NB4 (cell line): Measurements from ENCODE around the gene LYSMD2.

Source experiments
- DNase-seq: peaks from one replicate; pipeline ENCODE4 v3.0.0; 2010; ENCODE audit warnings: low read depth
- H3K4me3 ChIP-seq: one replicate; pipeline ENCODE4 v1.5.1; 2011; ENCODE audit warnings: mild to moderate bottlenecking, low read depth, low read length, moderate library complexity
- MYC ChIP-seq: IDR thresholded peaks from 2 replicates; pipeline ENCODE4 v1.6.1; 2011; ENCODE audit warnings: low read depth, low read length
- POLR2A ChIP-seq: IDR thresholded peaks from 2 replicates; pipeline ENCODE4 v1.6.1; 2011; ENCODE audit warnings: mild to moderate bottlenecking; ENCODE audit not compliant: insufficient read length; ENCODE audit errors: extremely low read depth
- TF ChIP-seq, protein P1 (sequence below): IDR thresholded peaks from 2 replicates; pipeline ENCODE4 v1.6.1; 2011; ENCODE audit warnings: low read depth, low read length
- TF ChIP-seq, protein P2 (sequence below): IDR thresholded peaks from one replicate; pipeline ENCODE4 v1.5.1; 2012; ENCODE audit warnings: low read depth, low read length

LYSMD2 gene

DNA sequence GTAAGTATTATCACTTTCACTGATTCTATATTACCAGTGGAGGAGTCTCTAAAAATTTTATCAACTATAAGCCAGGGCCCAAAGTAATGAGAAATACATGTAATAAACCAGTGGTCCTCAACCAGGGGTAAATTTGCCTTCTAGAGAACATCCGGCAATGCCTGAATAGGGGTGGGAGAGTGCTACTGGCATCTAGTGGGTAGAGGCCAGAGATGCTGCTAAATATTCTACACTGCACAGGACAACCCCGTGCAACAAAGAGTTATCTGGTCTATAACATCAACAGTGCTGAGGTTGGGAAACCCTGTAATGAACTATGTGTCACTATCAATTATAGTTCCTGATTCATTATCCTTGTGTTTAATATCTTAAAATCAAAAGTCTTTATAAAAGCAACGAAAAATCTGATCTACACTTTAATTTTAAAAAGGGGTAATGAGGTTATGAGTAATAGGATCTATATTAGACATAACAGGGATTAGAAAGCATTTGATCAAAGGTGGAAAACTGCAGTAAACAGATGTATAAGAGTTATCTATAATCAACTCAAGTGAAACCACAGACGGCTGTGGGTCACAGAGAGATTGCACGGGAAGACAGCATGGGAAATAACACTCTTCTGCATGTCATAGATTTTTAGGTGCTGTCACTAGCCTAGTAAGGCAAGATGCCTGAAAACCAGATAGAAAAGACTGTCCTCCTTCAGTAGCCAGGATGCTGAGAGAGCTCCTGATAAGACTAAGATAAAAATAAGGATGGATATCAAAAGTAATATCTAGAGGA is 2.0 kb downstream of the LYSMD2 start:
- DNase-seq: peak; percentile 57
- peak overlapping the region; percentile 90 for H3K4me3 ChIP-seq
- TF ChIP-seq, protein P1, sequence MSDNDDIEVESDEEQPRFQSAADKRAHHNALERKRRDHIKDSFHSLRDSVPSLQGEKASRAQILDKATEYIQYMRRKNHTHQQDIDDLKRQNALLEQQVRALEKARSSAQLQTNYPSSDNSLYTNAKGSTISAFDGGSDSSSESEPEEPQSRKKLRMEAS: no peak
- TF ChIP-seq, protein P2, sequence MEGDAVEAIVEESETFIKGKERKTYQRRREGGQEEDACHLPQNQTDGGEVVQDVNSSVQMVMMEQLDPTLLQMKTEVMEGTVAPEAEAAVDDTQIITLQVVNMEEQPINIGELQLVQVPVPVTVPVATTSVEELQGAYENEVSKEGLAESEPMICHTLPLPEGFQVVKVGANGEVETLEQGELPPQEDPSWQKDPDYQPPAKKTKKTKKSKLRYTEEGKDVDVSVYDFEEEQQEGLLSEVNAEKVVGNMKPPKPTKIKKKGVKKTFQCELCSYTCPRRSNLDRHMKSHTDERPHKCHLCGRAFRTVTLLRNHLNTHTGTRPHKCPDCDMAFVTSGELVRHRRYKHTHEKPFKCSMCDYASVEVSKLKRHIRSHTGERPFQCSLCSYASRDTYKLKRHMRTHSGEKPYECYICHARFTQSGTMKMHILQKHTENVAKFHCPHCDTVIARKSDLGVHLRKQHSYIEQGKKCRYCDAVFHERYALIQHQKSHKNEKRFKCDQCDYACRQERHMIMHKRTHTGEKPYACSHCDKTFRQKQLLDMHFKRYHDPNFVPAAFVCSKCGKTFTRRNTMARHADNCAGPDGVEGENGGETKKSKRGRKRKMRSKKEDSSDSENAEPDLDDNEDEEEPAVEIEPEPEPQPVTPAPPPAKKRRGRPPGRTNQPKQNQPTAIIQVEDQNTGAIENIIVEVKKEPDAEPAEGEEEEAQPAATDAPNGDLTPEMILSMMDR: peak; percentile 20
- no peak for TF ChIP-seq MYC

DNA sequence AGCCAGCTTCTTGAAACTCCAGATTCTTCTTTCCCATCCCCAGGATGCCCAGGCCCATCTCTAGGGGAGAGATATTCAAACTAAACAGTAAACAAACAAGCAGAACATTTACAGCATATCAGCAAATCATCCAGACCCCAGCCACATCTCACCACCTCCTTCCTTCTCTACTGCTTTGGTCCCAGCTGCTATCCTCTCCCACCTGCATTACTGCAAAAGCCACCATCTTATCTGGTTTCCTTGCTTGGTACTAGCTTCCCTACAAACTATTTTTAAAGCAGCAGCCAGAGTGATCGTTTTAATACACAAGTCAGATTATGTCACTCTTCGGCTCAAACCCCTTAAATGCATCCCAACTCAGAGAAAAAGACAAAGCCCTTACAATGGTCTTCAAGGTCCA is 4.8 kb downstream of the LYSMD2 start:
- no peak overlapping the region for H3K4me3 ChIP-seq
- no peak for DNase-seq
- no peak for TF ChIP-seq POLR2A
- TF ChIP-seq, protein P1: no peak
- TF ChIP-seq MYC: no peak
- TF ChIP-seq, protein P2: no peak

DNA sequence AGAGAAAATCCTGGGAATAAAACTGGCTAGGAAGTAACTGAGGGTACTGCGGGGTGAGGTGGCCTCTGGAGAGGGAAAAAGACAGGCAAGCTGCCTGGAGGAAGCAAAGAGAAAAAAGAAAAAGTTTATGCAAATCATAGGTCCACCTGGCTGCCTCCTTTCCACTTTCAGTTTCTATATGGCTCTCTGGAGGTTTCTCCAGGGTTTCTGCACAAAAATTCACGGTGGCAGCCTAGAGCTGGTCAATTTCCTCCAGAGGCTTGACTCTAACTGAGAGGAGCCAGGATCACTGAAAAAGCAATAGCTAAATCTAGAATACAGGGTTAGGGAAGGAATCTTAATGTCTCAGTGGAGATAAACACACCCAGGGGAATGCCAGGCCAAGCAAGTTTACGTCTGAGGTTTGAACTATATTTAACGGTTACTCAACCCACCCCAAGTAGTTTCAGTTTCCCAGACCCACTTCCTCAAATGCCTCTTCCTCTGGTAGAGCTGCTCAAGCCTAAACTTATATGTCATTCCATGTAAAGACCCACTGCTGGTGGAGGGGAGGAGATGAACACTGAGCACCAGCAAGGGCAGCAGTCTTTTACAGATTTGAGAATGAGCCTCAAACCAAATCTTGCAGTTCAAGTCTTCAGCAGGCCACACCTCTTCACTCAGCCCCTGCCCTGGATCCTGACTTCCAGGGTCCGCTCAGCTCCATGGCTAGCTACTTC is 5.7 kb downstream of the LYSMD2 start:
- TF ChIP-seq MYC: peak; percentile 25; the same call in 1 of the 2 replicates
- TF ChIP-seq, protein P1: no peak
- TF ChIP-seq, protein P2: no peak
- TF ChIP-seq POLR2A: no peak
- DNase-seq: peak; percentile 96
- H3K4me3 ChIP-seq: peak overlapping the region; percentile 39

DNA sequence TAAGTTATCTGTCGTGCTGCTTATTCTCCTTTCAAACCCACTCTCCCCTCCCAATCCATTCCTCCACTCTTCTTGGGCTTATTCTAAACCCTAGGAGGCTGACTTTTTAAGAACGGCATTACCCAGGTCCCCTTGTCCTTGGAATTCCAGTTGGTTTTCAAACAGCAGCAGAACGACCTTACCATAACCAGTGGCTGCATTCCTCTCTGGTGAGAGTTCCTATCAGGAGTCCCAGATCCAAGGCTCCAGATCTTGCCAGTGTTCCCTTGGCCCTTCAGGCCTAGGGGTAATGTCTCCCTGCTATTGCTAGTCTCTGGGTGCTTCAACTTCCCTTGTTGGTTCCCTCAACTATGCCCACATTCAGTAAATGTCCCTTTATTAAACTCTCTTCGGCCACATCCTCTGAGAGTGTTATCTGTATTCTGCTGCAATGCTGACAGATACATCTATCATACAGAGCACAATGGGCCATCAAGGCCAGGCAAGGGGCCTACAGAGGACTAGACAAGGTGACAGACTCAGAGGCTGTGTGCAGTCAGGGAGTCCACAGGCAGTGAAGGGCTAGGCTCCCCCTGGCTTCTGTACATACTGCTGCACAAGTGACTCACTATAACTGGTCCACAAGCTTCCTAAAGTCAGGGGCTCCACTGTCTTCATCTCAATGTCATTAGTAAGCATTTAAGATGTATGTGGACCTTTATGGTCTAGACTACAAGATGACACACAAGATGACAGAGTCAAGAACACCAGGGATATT is 10.1 kb downstream of the LYSMD2 start:
- H3K4me3 ChIP-seq: no peak overlapping the region
- DNase-seq: peak; percentile 41
- TF ChIP-seq, protein P2: no peak
- TF ChIP-seq POLR2A (no peak), MYC (no peak)
- TF ChIP-seq, protein P1: no peak

DNA sequence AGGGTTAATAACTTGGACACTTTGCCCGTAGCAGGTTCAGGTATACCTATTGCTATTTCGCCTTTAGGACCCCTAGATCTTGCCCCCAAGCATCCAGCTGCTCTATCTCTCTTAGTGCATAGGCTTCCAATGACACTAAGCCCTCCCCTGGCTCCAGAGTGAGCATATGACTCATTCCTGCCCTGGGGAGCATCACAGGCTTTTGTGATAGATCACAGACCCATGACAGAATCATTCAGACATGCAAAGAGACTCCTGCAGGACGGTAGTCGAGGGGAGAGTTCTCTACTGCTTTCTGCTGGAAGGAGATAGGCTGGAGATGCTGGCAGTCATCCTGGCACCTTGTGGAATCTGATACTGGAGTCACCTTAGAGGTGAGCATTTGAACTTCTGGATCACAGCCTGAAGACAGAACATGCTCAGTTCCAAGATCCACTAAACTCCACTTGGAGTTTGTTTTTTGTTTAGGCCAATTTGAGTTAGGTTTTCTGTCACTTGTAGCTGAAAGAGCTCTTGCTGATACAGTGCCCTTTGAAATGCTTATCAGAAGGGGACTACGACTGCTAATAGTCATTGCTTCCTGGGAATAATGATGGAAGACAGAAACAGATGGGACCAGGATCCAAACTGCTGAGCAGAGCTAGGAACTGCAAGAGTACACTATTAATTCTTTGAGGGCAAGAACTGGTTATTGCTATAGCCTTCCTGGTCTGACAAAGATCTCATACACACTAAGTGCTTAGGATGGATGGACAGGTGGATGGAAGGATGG is 11.0 kb downstream of the LYSMD2 start:
- no peak for TF ChIP-seq POLR2A
- TF ChIP-seq, protein P1: no peak
- TF ChIP-seq, protein P2: no peak
- no peak for TF ChIP-seq MYC
- peak; percentile 55 for DNase-seq
- H3K4me3 ChIP-seq: no peak overlapping the region
